ENCODE data around the gene HOXC9.

The HOXC9 gene

GRCh38 chr12:54000116-54001114 lies at the start of gene HOXC9:
HOXC9 (plus strand) TSS chr12:54000161; CDS start chr12:54000189, 28 bp downstream.
- DNase-seq (ENCODE audit: low read depth) = no peak

GRCh38 chr12:53950437-53950773 lies 49.6 kb upstream of the HOXC9 start:
- DNase-seq (ENCODE audit: low read depth) = no peak

GRCh38 chr12:53950789-53951576 lies 49.0 kb upstream of the HOXC9 start:
- no peak for DNase-seq (ENCODE audit: low read depth)

GRCh38 chr12:53951577-53952334 lies 48.2 kb upstream of the HOXC9 start:
- no peak for DNase-seq (ENCODE audit: low read depth)

GRCh38 chr12:53952335-53952694 lies 47.6 kb upstream of the HOXC9 start:
- no peak for DNase-seq (ENCODE audit: low read depth)

GRCh38 chr12:53952871-53953734 lies 46.9 kb upstream of the HOXC9 start:
- DNase-seq (ENCODE audit: low read depth) = no peak

GRCh38 chr12:53953831-53954693 lies 45.9 kb upstream of the HOXC9 start:
- no peak for DNase-seq (ENCODE audit: low read depth)

- DNase-seq (ENCODE audit: low read depth) = no peak
Measured at GRCh38 chr12:53954694-53955035, 45.3 kb upstream of the HOXC9 start, which contains the start of gene HOXC12. HOXC12 (plus strand) TSS chr12:53954903; CDS start chr12:53954930, 27 bp downstream.

- no peak for DNase-seq (ENCODE audit: low read depth)
Measured at GRCh38 chr12:53955036-53955775, 44.8 kb upstream of the HOXC9 start.

- no peak for DNase-seq (ENCODE audit: low read depth)
Measured at GRCh38 chr12:53955776-53956250, 44.1 kb upstream of the HOXC9 start.

GRCh38 chr12:53956251-53956887 lies 43.6 kb upstream of the HOXC9 start:
- DNase-seq (ENCODE audit: low read depth) = no peak

GRCh38 chr12:53956914-53957536 lies 42.9 kb upstream of the HOXC9 start:
- no peak for DNase-seq (ENCODE audit: low read depth)

GRCh38 chr12:53958128-53958527 lies 41.8 kb upstream of the HOXC9 start:
- DNase-seq (ENCODE audit: low read depth) = no peak

GRCh38 chr12:53959314-53959713 lies 40.6 kb upstream of the HOXC9 start:
- DNase-seq (ENCODE audit: low read depth) = no peak

- DNase-seq (ENCODE audit: low read depth) = no peak
Measured at GRCh38 chr12:53960187-53961024, 39.6 kb upstream of the HOXC9 start.

GRCh38 chr12:53961025-53961761 lies 38.8 kb upstream of the HOXC9 start:
- no peak for DNase-seq (ENCODE audit: low read depth)

GRCh38 chr12:53963005-53963404 lies 37.0 kb upstream of the HOXC9 start:
- DNase-seq (ENCODE audit: low read depth) = no peak

All from activated gamma-delta T cell treated with anti-CD3 and anti-CD28 coated beads, Interleukin-2, amount 50 U/mL, for 16 hours (primary cell).